ENCODE data around the gene KDM4C.

The KDM4C gene

GRCh38 chr9:6893350-6894131, 135.8 kb downstream of the KDM4C start:
- no peak for DNase-seq (ENCODE audit: low spot score)
- ChIA-PET POLR2A (ENCODE audit: low non-redundant PET) (no interaction called here), CTCF (no interaction called here)
- TF ChIP-seq CTCF (conservative IDR thresholded peaks at IDR 0.05; ENCODE audit: low read depth): no peak
- no peak overlapping the region for H3K27ac ChIP-seq

GRCh38 chr9:6894135-6894534, 136.4 kb downstream of the KDM4C start:
- no peak overlapping the region for H3K27ac ChIP-seq
- POLR2A ChIA-PET (ENCODE audit: low non-redundant PET): no interaction called here
- TF ChIP-seq CTCF (conservative IDR thresholded peaks at IDR 0.05; ENCODE audit: low read depth): no peak
- no peak for DNase-seq (ENCODE audit: low spot score)
- CTCF ChIA-PET: no interaction called here

- no peak for DNase-seq (ENCODE audit: low spot score)
- ChIA-PET POLR2A (ENCODE audit: low non-redundant PET) (no interaction called here), CTCF (no interaction called here)
- no peak overlapping the region for H3K27ac ChIP-seq
- no peak for TF ChIP-seq CTCF (conservative IDR thresholded peaks at IDR 0.05; ENCODE audit: low read depth)
Measured at GRCh38 chr9:6895754-6896153, 138.0 kb downstream of the KDM4C start.

- H3K27ac ChIP-seq: no peak overlapping the region
- POLR2A ChIA-PET (ENCODE audit: low non-redundant PET): no interaction called here
Measured at GRCh38 chr9:6896562-6896961, 138.8 kb downstream of the KDM4C start.

GRCh38 chr9:6897207-6897822, 139.5 kb downstream of the KDM4C start:
- POLR2A ChIA-PET (ENCODE audit: low non-redundant PET): no interaction called here
- H3K27ac ChIP-seq: no peak overlapping the region
- DNase-seq (ENCODE audit: low spot score): no peak
- CTCF ChIA-PET: interaction anchor here (0.5 kb wide), 1 partner anchor 47 kb away, joined by 6 read pairs; no protein-coding TSS in a partner anchor
- no peak for TF ChIP-seq CTCF (conservative IDR thresholded peaks at IDR 0.05; ENCODE audit: low read depth)

More at GRCh38 chr9:6896562-6896961, 138.8 kb downstream of the KDM4C start:
- no peak for DNase-seq (ENCODE audit: low spot score)
- TF ChIP-seq CTCF (conservative IDR thresholded peaks at IDR 0.05; ENCODE audit: low read depth): no peak
- CTCF ChIA-PET: no interaction called here

GRCh38 chr9:6897898-6898302, 140.1 kb downstream of the KDM4C start:
- TF ChIP-seq CTCF (conservative IDR thresholded peaks at IDR 0.05; ENCODE audit: low read depth): no peak
- POLR2A ChIA-PET (ENCODE audit: low non-redundant PET): no interaction called here
- DNase-seq (ENCODE audit: low spot score): no peak
- no peak overlapping the region for H3K27ac ChIP-seq
- CTCF ChIA-PET: interaction anchor here (0.5 kb wide), 1 partner anchor 46 kb away, joined by 6 read pairs; no protein-coding TSS in a partner anchor
